GM23338 (cell line): Measurements from ENCODE around the gene ADRA2A. TPM values are rescaled to one million over a fixed set of nuclear protein-coding genes. Genes with fewer than 3 reads are reported as not detected.

ENCODE experiments used
- ATAC-seq: fragments of 200-7000 bp; cut with Tn5 transposase; 3 replicates; pipeline ENCODE4 v1.9.1; 2020
- DNase-seq: peaks from one replicate; pipeline ENCODE4 v3.0.0-alpha.2; 2015; ENCODE audit warnings: low spot score
- H2AFZ ChIP-seq: fragments of 200-600 bp; sonication (generic); 2 replicates; pipeline ENCODE4 v1.8.0; 2016; ENCODE audit warnings: antibody characterized with exemption, mild to moderate bottlenecking, moderate library complexity
- H3F3A ChIP-seq: fragments of 200-600 bp; sonication (generic); replicated peaks from 2 replicates; pipeline ENCODE4 v1.8.0; 2017; ENCODE audit warnings: antibody characterized with exemption, mixed run types, low read depth
- H3K27ac ChIP-seq: fragments of 200-600 bp; sonication (generic); 2 replicates; pipeline ENCODE4 v1.6.1; 2016; ENCODE audit warnings: low read depth
- H3K27me3 ChIP-seq: fragments of 200-600 bp; sonication (generic); 2 replicates; pipeline ENCODE4 v1.8.0; 2016; ENCODE audit warnings: mild to moderate bottlenecking, mixed run types, moderate library complexity; ENCODE audit not compliant: insufficient read depth
- H3K36me3 ChIP-seq: fragments of 200-600 bp; sonication (generic); 2 replicates; pipeline ENCODE4 v1.8.0; 2016; ENCODE audit warnings: mild to moderate bottlenecking; ENCODE audit not compliant: insufficient read depth
- H3K4me1 ChIP-seq: fragments of 200-600 bp; sonication (generic); 2 replicates; pipeline ENCODE4 v1.8.0; 2016; ENCODE audit warnings: mild to moderate bottlenecking, moderate library complexity; ENCODE audit not compliant: insufficient read depth
- H3K4me2 ChIP-seq: fragments of 200-600 bp; sonication (generic); 2 replicates; pipeline ENCODE4 v1.7.1; 2017; ENCODE audit warnings: mixed run types
- H3K4me3 ChIP-seq: fragments of 200-600 bp; sonication (generic); 2 replicates; pipeline ENCODE4 v1.6.1; 2016; ENCODE audit warnings: mixed run types
- H3K79me2 ChIP-seq: fragments of 200-600 bp; sonication (generic); replicated peaks from 2 replicates; pipeline ENCODE4 v1.8.0; 2017; ENCODE audit warnings: mild to moderate bottlenecking; ENCODE audit not compliant: insufficient read depth
- H3K9me2 ChIP-seq: fragments of 200-600 bp; sonication (generic); 2 replicates; pipeline ENCODE4 v1.8.0; 2017; ENCODE audit not compliant: insufficient read depth
- H4K20me1 ChIP-seq: fragments of 200-600 bp; sonication (generic); replicated peaks from 2 replicates; pipeline ENCODE4 v1.8.0; 2017; ENCODE audit warnings: mild to moderate bottlenecking; ENCODE audit not compliant: insufficient read depth
- H3K27ac Mint-ChIP-seq: 2 replicates; pipeline ENCODE4 v1.8.0; 2020; ENCODE audit warnings: inconsistent platforms, mild to moderate bottlenecking, moderate library complexity, mixed read lengths
- H3K27me3 Mint-ChIP-seq: 3 replicates; pipeline ENCODE4 v1.8.0; 2022; ENCODE audit warnings: low read depth, mild to moderate bottlenecking, moderate library complexity, mixed read lengths, inconsistent platforms; ENCODE audit not compliant: insufficient read depth, poor library complexity
- H3K36me3 Mint-ChIP-seq: 3 replicates; pipeline ENCODE4 v1.8.0; 2021; ENCODE audit warnings: low read depth, mild to moderate bottlenecking, inconsistent platforms, moderate library complexity, mixed read lengths
- H3K4me1 Mint-ChIP-seq: 3 replicates; pipeline ENCODE4 v1.8.0; 2020; ENCODE audit warnings: mild to moderate bottlenecking, inconsistent platforms, mixed read lengths
- H3K4me3 Mint-ChIP-seq: 3 replicates; pipeline ENCODE4 v1.8.0; 2021; ENCODE audit warnings: moderate library complexity, mild to moderate bottlenecking, inconsistent platforms, mixed read lengths
- H3K9me3 Mint-ChIP-seq: 3 replicates; pipeline ENCODE4 v1.8.0; 2020; ENCODE audit warnings: moderate library complexity, mild to moderate bottlenecking, inconsistent platforms, mixed read lengths
- CTCF ChIP-seq, 2 experiments: fragments of 200-600 bp in 1 of 2; sonication (generic) in 1 of 2; conservative IDR thresholded peaks; 2 replicates each; pipeline versions ENCODE4 v1.5.1 to v1.6.1; 2016 to 2017; ENCODE audit warnings: antibody characterized with exemption in 2 of 2, low read depth in 2 of 2, mild to moderate bottlenecking in 2 of 2, moderate library complexity in 1 of 2
- ETS1 ChIP-seq: IDR thresholded peaks from 2 replicates; pipeline ENCODE4 v1.6.1; 2016; ENCODE audit warnings: antibody characterized with exemption
- JUNB ChIP-seq: IDR thresholded peaks from one replicate; pipeline ENCODE4 v1.6.1; 2016; ENCODE audit warnings: antibody characterized with exemption; ENCODE audit not compliant: unreplicated experiment
- NANOG ChIP-seq: IDR thresholded peaks from 2 replicates; pipeline ENCODE4 v1.6.1; 2016; ENCODE audit warnings: antibody characterized with exemption, borderline replicate concordance
- POLR2AphosphoS5 ChIP-seq: IDR thresholded peaks from 2 replicates; pipeline ENCODE4 v1.6.1; 2016; ENCODE audit warnings: antibody characterized with exemption, low read depth
- polyA plus RNA-seq: library from polyadenylated mRNA; unstranded; fragments of >200 nt; fragmentation: Nextera tagmentation; extraction: Ambion mirVana; gene quantifications from 2 replicates; pipeline ENCODE4 v1.2.1, GENCODE V29; 2016
- total RNA-seq: library from RNA; depleted of rRNA; stranded (reverse); fragments of >200 nt; shearing (Covaris generic); gene quantifications from 2 replicates; pipeline ENCODE4 v1.2.3, GENCODE V29; 2014

The ADRA2A gene
- total and polyA plus RNA-seq, 2 experiments from 2014 or later, result 0.60 to 2.5 TPM

GRCh38 chr10:111110771-111111170 lies 33.9 kb downstream of the ADRA2A start (continued):
- no peak for TF ChIP-seq CTCF (conservative IDR thresholded peaks at IDR 0.05; ENCODE audit: low read depth in 2 of 2)

- Histone ChIP-seq H3F3A (no peaks in the 10 kb centered on the region), H3K27ac (no peak overlapping the region), H3K27me3 (no peaks in the 10 kb centered on the region), H4K20me1 (no peaks in the 10 kb centered on the region), H3K79me2 (no peaks in the 10 kb centered on the region), H2AFZ (no peak overlapping the region), H3K9me2 (peaks cover 10% of the 10 kb centered on the region; the same call in 1 of the 2 replicates), H3K4me2 (no peak overlapping the region), H3K4me3 (no peak overlapping the region), H3K4me1 (no peaks in the 10 kb centered on the region), H3K36me3 (no peaks in the 10 kb centered on the region)
- TF ChIP-seq NANOG (no peak), ETS1 (no peak)
- Mint-ChIP-seq H3K4me3 (no peak overlapping the region), H3K27ac (no peak overlapping the region), H3K9me3 (no peaks in the 10 kb centered on the region), H3K36me3 (no peaks in the 10 kb centered on the region), H3K27me3 (peaks cover 3% of the 10 kb centered on the region), H3K4me1 (peaks cover 3% of the 10 kb centered on the region; the same call in 2 of the 3 replicates)
- ATAC-seq, result no peak
- no peak for DNase-seq
These were observed 35.5 kb downstream of the ADRA2A start for GRCh38 chr10:111112333-111112732.

GRCh38 chr10:111113238-111113960 lies 36.6 kb downstream of the ADRA2A start:
- peaks cover 3% of the 10 kb centered on the region for H3K27me3 Mint-ChIP-seq
- H3K4me1 Mint-ChIP-seq, result peaks cover under 1% of the 10 kb centered on the region; the same call in 2 of the 3 replicates
- no peaks in the 10 kb centered on the region for H3K27me3 ChIP-seq
- H3K27ac Mint-ChIP-seq, result no peak overlapping the region
- no peak overlapping the region for H3K4me3 ChIP-seq
- H3K4me2 ChIP-seq, result no peak overlapping the region
- no peaks in the 10 kb centered on the region for H4K20me1 ChIP-seq
- 0 out of 2 replicates have a peak, but pooled peaks cover 6% of the 10 kb centered on the region for H3K9me2 ChIP-seq
- no peaks in the 10 kb centered on the region for H3K79me2 ChIP-seq
- H3K36me3 Mint-ChIP-seq, result no peaks in the 10 kb centered on the region
- no peaks in the 10 kb centered on the region for H3F3A ChIP-seq
- no peaks in the 10 kb centered on the region for H3K4me1 ChIP-seq
- no peak for ATAC-seq
- no peaks in the 10 kb centered on the region; the same call in 2 of the 3 replicates for H3K9me3 Mint-ChIP-seq
- DNase-seq, result no peak
- no peak overlapping the region for H2AFZ ChIP-seq
- no peak overlapping the region for H3K4me3 Mint-ChIP-seq
- H3K27ac ChIP-seq, result no peak overlapping the region
- H3K36me3 ChIP-seq, result no peaks in the 10 kb centered on the region
- TF ChIP-seq POLR2AphosphoS5 (no peak), ETS1 (no peak), JUNB (no peak), CTCF (conservative IDR thresholded peaks at IDR 0.05; ENCODE audit: low read depth in 2 of 2) (no peak)
